HepG2 (cell line): ENCODE measurements around the gene RPTOR. TPM values are rescaled to one million over a fixed set of nuclear protein-coding genes. Genes with fewer than 3 reads are reported as not detected.

Experiments used
- CBX5 ChIP-seq: sonication (generic); formaldehyde crosslinking; IDR thresholded peaks from 2 replicates; pipeline ENCODE4 v1.4.0; 2020; ENCODE audit warnings: missing genetic modification reagents, borderline replicate concordance
- IRF1 ChIP-seq: sonication (generic); formaldehyde crosslinking; IDR thresholded peaks from 2 replicates; pipeline ENCODE4 v1.4.0; 2020; ENCODE audit warnings: low read depth, mild to moderate bottlenecking, missing genetic modification reagents
- KDM5A ChIP-seq: fragments of 200-600 bp; sonication (generic); IDR thresholded peaks from 2 replicates; pipeline ENCODE4 v1.7.0; 2018; ENCODE audit warnings: antibody characterized with exemption, mild to moderate bottlenecking, low read length, borderline replicate concordance
- SALL2 ChIP-seq: sonication (generic); formaldehyde crosslinking; IDR thresholded peaks from 2 replicates; pipeline ENCODE4 v1.8.1; 2023; ENCODE audit warnings: mild to moderate bottlenecking, missing genetic modification reagents, inconsistent platforms
- SNAPC4 ChIP-seq: sonication (generic); formaldehyde crosslinking; IDR thresholded peaks from 2 replicates; pipeline ENCODE4 v1.4.0; 2020; ENCODE audit warnings: mild to moderate bottlenecking, missing genetic modification reagents
- STAT5B ChIP-seq: sonication (generic); formaldehyde crosslinking; IDR thresholded peaks from 2 replicates; pipeline ENCODE4 v1.4.0; 2020; ENCODE audit warnings: missing genetic modification reagents
- ZBTB20 ChIP-seq: sonication (generic); formaldehyde crosslinking; IDR thresholded peaks from 2 replicates; pipeline ENCODE4 v1.8.1; 2023; ENCODE audit warnings: missing genetic modification reagents, low read depth, mild to moderate bottlenecking, borderline replicate concordance
- ZNF256 ChIP-seq: sonication (generic); formaldehyde crosslinking; conservative IDR thresholded peaks from 2 replicates; pipeline ENCODE4 v1.4.0; 2020; ENCODE audit warnings: missing genetic modification reagents
- ZNF354B ChIP-seq: sonication (generic); formaldehyde crosslinking; IDR thresholded peaks from 2 replicates; pipeline ENCODE4 v1.8.0; 2022; ENCODE audit warnings: mild to moderate bottlenecking, missing genetic modification reagents
- ZNF878 ChIP-seq: sonication (generic); formaldehyde crosslinking; IDR thresholded peaks from 2 replicates; pipeline ENCODE4 v1.8.1; 2023; ENCODE audit warnings: mild to moderate bottlenecking, missing genetic modification reagents, moderate library complexity
- ZNF883 ChIP-seq: sonication (generic); formaldehyde crosslinking; IDR thresholded peaks from 2 replicates; pipeline ENCODE4 v1.5.1; 2020; ENCODE audit warnings: mild to moderate bottlenecking, missing genetic modification reagents; ENCODE audit errors: not compliant biosample characterization
- polyA plus RNA-seq, 8 experiments: library from polyadenylated mRNA; depleted of rRNA in 3 of 8; stranded (reverse) in 7 of 8; unstranded in 1 of 8; fragments of >200 nt; fragmentation: Illumina TruSeq in 4 of 8; extraction: Trizol in 4 of 8; gene quantifications; 2 replicates each; pipeline versions ENCODE4 v1.2.1 to v1.2.3, GENCODE V29; 2011 to 2016; ENCODE audit warnings: low read depth in 4 of 8, missing spikeins in 1 of 8, mixed read lengths in 1 of 8; ENCODE audit not compliant: insufficient read depth in 1 of 8
- total RNA-seq, 5 experiments: library from RNA; depleted of rRNA; stranded (reverse); fragments of >200 nt; fragmentation: Illumina TruSeq; extraction: Trizol; gene quantifications; 2 replicates each; pipeline ENCODE4 v1.2.3, GENCODE V29; 2016; ENCODE audit warnings: low read depth in 1 of 5
- TF ChIP-seq, protein P1 (sequence below): sonication (generic); formaldehyde crosslinking; IDR thresholded peaks from 2 replicates; pipeline ENCODE4 v1.4.0; 2020; ENCODE audit warnings: missing genetic modification reagents, borderline replicate concordance
- TF ChIP-seq, protein P2 (sequence below): sonication (generic); formaldehyde crosslinking; IDR thresholded peaks from 2 replicates; pipeline ENCODE4 v1.8.0; 2022; ENCODE audit warnings: mild to moderate bottlenecking, missing genetic modification reagents, moderate library complexity
- TF ChIP-seq, protein P3 (sequence below): sonication (generic); formaldehyde crosslinking; conservative IDR thresholded peaks from 2 replicates; pipeline ENCODE4 v1.8.0; 2022; ENCODE audit warnings: mild to moderate bottlenecking, moderate library complexity, missing genetic modification reagents
- TF ChIP-seq, protein P4 (sequence below): sonication (generic); IDR thresholded peaks from 2 replicates; pipeline ENCODE4 v1.6.1; 2016; ENCODE audit warnings: low read depth, borderline replicate concordance

The RPTOR gene
- total and polyA plus RNA-seq, 2 of the 13 experiments (the other 11 are each of a cell fraction or from before 2014, with no cell fraction given): 6.6 to 25.3 TPM

GRCh38 chr17:80694085-80694991 lies 149.7 kb downstream of the RPTOR start (continued):
- TF ChIP-seq ZNF256 (no peak), IRF1 (no peak), SNAPC4 (CRISPR knock-in tag) (no peak), ZNF883 (CRISPR knock-in tag) (peak; percentile 47), KDM5A (no peak), ZBTB20 (CRISPR knock-in tag) (no peak), CBX5 (CRISPR knock-in tag) (no peak), SALL2 (CRISPR knock-in tag) (no peak), STAT5B (CRISPR knock-in tag) (no peak), ZNF354B (CRISPR knock-in tag) (no peak), ZNF878 (no peak)
- TF ChIP-seq, protein P1, sequence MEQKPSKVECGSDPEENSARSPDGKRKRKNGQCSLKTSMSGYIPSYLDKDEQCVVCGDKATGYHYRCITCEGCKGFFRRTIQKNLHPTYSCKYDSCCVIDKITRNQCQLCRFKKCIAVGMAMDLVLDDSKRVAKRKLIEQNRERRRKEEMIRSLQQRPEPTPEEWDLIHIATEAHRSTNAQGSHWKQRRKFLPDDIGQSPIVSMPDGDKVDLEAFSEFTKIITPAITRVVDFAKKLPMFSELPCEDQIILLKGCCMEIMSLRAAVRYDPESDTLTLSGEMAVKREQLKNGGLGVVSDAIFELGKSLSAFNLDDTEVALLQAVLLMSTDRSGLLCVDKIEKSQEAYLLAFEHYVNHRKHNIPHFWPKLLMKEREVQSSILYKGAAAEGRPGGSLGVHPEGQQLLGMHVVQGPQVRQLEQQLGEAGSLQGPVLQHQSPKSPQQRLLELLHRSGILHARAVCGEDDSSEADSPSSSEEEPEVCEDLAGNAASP (CRISPR knock-in tag): no peak
- TF ChIP-seq, protein P2, sequence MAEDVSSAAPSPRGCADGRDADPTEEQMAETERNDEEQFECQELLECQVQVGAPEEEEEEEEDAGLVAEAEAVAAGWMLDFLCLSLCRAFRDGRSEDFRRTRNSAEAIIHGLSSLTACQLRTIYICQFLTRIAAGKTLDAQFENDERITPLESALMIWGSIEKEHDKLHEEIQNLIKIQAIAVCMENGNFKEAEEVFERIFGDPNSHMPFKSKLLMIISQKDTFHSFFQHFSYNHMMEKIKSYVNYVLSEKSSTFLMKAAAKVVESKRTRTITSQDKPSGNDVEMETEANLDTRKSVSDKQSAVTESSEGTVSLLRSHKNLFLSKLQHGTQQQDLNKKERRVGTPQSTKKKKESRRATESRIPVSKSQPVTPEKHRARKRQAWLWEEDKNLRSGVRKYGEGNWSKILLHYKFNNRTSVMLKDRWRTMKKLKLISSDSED (CRISPR knock-in tag): no peak
- TF ChIP-seq, protein P3, sequence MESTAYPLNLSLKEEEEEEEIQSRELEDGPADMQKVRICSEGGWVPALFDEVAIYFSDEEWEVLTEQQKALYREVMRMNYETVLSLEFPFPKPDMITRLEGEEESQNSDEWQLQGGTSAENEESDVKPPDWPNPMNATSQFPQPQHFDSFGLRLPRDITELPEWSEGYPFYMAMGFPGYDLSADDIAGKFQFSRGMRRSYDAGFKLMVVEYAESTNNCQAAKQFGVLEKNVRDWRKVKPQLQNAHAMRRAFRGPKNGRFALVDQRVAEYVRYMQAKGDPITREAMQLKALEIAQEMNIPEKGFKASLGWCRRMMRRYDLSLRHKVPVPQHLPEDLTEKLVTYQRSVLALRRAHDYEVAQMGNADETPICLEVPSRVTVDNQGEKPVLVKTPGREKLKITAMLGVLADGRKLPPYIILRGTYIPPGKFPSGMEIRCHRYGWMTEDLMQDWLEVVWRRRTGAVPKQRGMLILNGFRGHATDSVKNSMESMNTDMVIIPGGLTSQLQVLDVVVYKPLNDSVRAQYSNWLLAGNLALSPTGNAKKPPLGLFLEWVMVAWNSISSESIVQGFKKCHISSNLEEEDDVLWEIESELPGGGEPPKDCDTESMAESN (CRISPR knock-in tag): no peak
- TF ChIP-seq, protein P4, sequence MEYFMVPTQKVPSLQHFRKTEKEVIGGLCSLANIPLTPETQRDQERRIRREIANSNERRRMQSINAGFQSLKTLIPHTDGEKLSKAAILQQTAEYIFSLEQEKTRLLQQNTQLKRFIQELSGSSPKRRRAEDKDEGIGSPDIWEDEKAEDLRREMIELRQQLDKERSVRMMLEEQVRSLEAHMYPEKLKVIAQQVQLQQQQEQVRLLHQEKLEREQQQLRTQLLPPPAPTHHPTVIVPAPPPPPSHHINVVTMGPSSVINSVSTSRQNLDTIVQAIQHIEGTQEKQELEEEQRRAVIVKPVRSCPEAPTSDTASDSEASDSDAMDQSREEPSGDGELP: peak; percentile 24; the same call in 1 of the 2 replicates
